HEK293 (cell line): Measurements from ENCODE around the gene RPL13A.
A peak's percentile ranks its signal among the peaks of the same experiment; 100 is the strongest.

Experiments
- CTCF ChIA-PET: fragments of 350-600 bp; formaldehyde crosslinking; extraction: SDS; loops from one replicate; lab custom pipeline; 2021; ENCODE audit warnings: antibody characterized with exemption; lab: Yijun Ruan, JAX
- POLR2A ChIA-PET: fragments of 300-600 bp; formaldehyde crosslinking; extraction: SDS; loops from one replicate; lab custom pipeline; 2020; ENCODE audit warnings: antibody characterized with exemption, inconsistent platforms; lab: Yijun Ruan, JAX
- H3K27ac ChIP-seq: fragments of 200-500 bp; sonication (Bioruptor generic); 2 replicates; pipeline ENCODE4 v1.5.1; 2014; ENCODE audit warnings: low read depth, low read length, control low read depth, inconsistent platforms; ENCODE audit errors: extremely low read depth
- H3K36me3 ChIP-seq, 2 experiments: fragments of 200-500 bp in 1 of 2; sonication (Bioruptor generic) in 1 of 2; 1 replicate in 1 of 2; 2 replicates in 1 of 2; pipeline ENCODE4 v1.5.1; 2014 to 2017; ENCODE audit warnings: inconsistent platforms in 2 of 2, low read length in 2 of 2; ENCODE audit not compliant: control insufficient read depth in 2 of 2, insufficient read depth in 1 of 2
- H3K4me1 ChIP-seq: fragments of 200-500 bp; sonication (Bioruptor generic); 2 replicates; pipeline ENCODE4 v1.5.1; 2014; ENCODE audit warnings: mild to moderate bottlenecking, low read length, inconsistent platforms; ENCODE audit not compliant: control insufficient read depth, insufficient read depth
- H3K4me3 ChIP-seq: 2 replicates; pipeline ENCODE4 v1.5.1; 2011; ENCODE audit warnings: low read depth, mild to moderate bottlenecking, control low read depth, low read length, moderate library complexity
- H3K9me3 ChIP-seq: fragments of 200-500 bp; sonication (Bioruptor generic); 2 replicates; pipeline ENCODE4 v1.5.1; 2014; ENCODE audit warnings: low read depth, low read length, inconsistent platforms; ENCODE audit not compliant: control insufficient read depth, insufficient read depth
- CTCF ChIP-seq: fragments of 450-650 bp; formaldehyde crosslinking; IDR thresholded peaks from 2 replicates; pipeline ENCODE4 v1.5.1; 2016; ENCODE audit warnings: missing biosample characterization, missing genetic modification characterization
- GLIS2 ChIP-seq: fragments of 450-650 bp; formaldehyde crosslinking; IDR thresholded peaks from 2 replicates; pipeline ENCODE4 v1.5.1; 2016; ENCODE audit warnings: missing biosample characterization, missing genetic modification characterization
- KLF7 ChIP-seq: fragments of 450-650 bp; formaldehyde crosslinking; IDR thresholded peaks from 2 replicates; pipeline ENCODE4 v1.5.1; 2016; ENCODE audit warnings: missing biosample characterization, missing genetic modification characterization, borderline replicate concordance
- PATZ1 ChIP-seq: fragments of 450-650 bp; formaldehyde crosslinking; IDR thresholded peaks from 2 replicates; pipeline ENCODE4 v1.5.1; 2016; ENCODE audit warnings: missing biosample characterization, missing genetic modification characterization
- PRDM10 ChIP-seq: fragments of 450-650 bp; formaldehyde crosslinking; IDR thresholded peaks from 2 replicates; pipeline ENCODE4 v1.5.1; 2016; ENCODE audit warnings: missing biosample characterization, missing genetic modification characterization
- SP3 ChIP-seq: fragments of 450-650 bp; formaldehyde crosslinking; IDR thresholded peaks from 2 replicates; pipeline ENCODE4 v1.5.1; 2016; ENCODE audit warnings: missing biosample characterization, missing genetic modification characterization
- TCF7L2 ChIP-seq: IDR thresholded peaks from 2 replicates; pipeline ENCODE4 v1.6.1; 2011; ENCODE audit warnings: low read depth, mild to moderate bottlenecking, inconsistent platforms, low read length, moderate library complexity, borderline replicate concordance
- WT1 ChIP-seq: fragments of 450-650 bp; formaldehyde crosslinking; IDR thresholded peaks from 2 replicates; pipeline ENCODE4 v1.5.1; 2016; ENCODE audit warnings: missing biosample characterization, missing genetic modification characterization
- YY1 ChIP-seq: fragments of 450-650 bp; formaldehyde crosslinking; IDR thresholded peaks from 2 replicates; pipeline ENCODE4 v1.5.1; 2018; ENCODE audit warnings: missing biosample characterization, missing genetic modification characterization
- ZNF366 ChIP-seq: fragments of 450-650 bp; formaldehyde crosslinking; conservative IDR thresholded peaks from 2 replicates; pipeline ENCODE4 v1.5.1; 2016; ENCODE audit warnings: missing biosample characterization, missing genetic modification characterization
- ZNF488 ChIP-seq: fragments of 450-650 bp; formaldehyde crosslinking; IDR thresholded peaks from 2 replicates; pipeline ENCODE4 v1.5.1; 2016; ENCODE audit warnings: missing biosample characterization, missing genetic modification characterization
- ZNF514 ChIP-seq: fragments of 450-650 bp; formaldehyde crosslinking; IDR thresholded peaks from 2 replicates; pipeline ENCODE4 v1.5.1; 2016; ENCODE audit warnings: missing biosample characterization, missing genetic modification characterization
- ZNF555 ChIP-seq: fragments of 450-650 bp; formaldehyde crosslinking; conservative IDR thresholded peaks from 2 replicates; pipeline ENCODE4 v1.5.1; 2017; ENCODE audit warnings: missing biosample characterization, mild to moderate bottlenecking, missing genetic modification characterization, inconsistent platforms
- ZNF596 ChIP-seq: fragments of 450-650 bp; IDR thresholded peaks from 2 replicates; pipeline ENCODE4 v1.5.0; 2018; ENCODE audit warnings: missing biosample characterization, mild to moderate bottlenecking, missing genetic modification characterization, moderate library complexity
- ZNF600 ChIP-seq: fragments of 450-650 bp; formaldehyde crosslinking; IDR thresholded peaks from 2 replicates; pipeline ENCODE4 v1.5.1; 2016; ENCODE audit warnings: missing biosample characterization, missing genetic modification characterization
- ZNF768 ChIP-seq: fragments of 450-650 bp; formaldehyde crosslinking; IDR thresholded peaks from 2 replicates; pipeline ENCODE4 v1.5.1; 2018; ENCODE audit warnings: missing biosample characterization, mild to moderate bottlenecking, missing genetic modification characterization
- TF ChIP-seq, protein P1 (sequence below): fragments of 450-650 bp; IDR thresholded peaks from 2 replicates; pipeline ENCODE4 v1.5.1; 2018; ENCODE audit warnings: missing biosample characterization, missing genetic modification characterization
- TF ChIP-seq, protein P2 (sequence below): fragments of 450-650 bp; formaldehyde crosslinking; IDR thresholded peaks from 2 replicates; pipeline ENCODE4 v1.5.1; 2016; ENCODE audit warnings: missing biosample characterization, missing genetic modification characterization, borderline replicate concordance

Gene RPL13A

GRCh38 chr19:49533551-49534488 is 46.4 kb downstream of the RPL13A start:
- POLR2A ChIA-PET = interaction anchor here (0.6 to 1.3 kb wide), 2 partner anchors 21 to 188 kb away, joined by 3 to 4 read pairs; partner anchors contain the start of gene FCGRT
- CTCF ChIA-PET = interaction anchor here (0.6 to 2.2 kb wide), 8 partner anchors 13 to 404 kb away, joined by 3 to 23 read pairs (median 4); no protein-coding TSS in a partner anchor
- peak overlapping the region; percentile 56 for H3K4me3 ChIP-seq
- H3K27ac ChIP-seq = no peak overlapping the region
- no peaks in the 10 kb centered on the region for H3K4me1 ChIP-seq
- H3K9me3 ChIP-seq = no peaks in the 10 kb centered on the region
- peaks cover 11 to 15% of the 10 kb centered on the region in 2 experiments; a peak in 2 of 3 replicates for H3K36me3 ChIP-seq
- TF ChIP-seq PATZ1 (no peak), PRDM10 (peak; percentile 58; the same call in 1 of the 2 replicates), GLIS2 (peak; percentile 80), ZNF768 (tag by site-specific recombination) (no peak), KLF7 (tag by site-specific recombination) (no peak), ZNF514 (tag by site-specific recombination) (no peak), ZNF596 (tag by site-specific recombination) (no peak), WT1 (tag by site-specific recombination) (no peak), ZNF600 (tag by site-specific recombination) (no peak), SP3 (tag by site-specific recombination) (peak; percentile 89), TCF7L2 (no peak), CTCF (tag by site-specific recombination) (no peak), YY1 (tag by site-specific recombination) (no peak), ZNF366 (tag by site-specific recombination) (0 out of 2 replicates have a peak, but pooled peaks have one; percentile 2), ZNF488 (tag by site-specific recombination) (no peak), ZNF555 (no peak)
- TF ChIP-seq, protein P1, sequence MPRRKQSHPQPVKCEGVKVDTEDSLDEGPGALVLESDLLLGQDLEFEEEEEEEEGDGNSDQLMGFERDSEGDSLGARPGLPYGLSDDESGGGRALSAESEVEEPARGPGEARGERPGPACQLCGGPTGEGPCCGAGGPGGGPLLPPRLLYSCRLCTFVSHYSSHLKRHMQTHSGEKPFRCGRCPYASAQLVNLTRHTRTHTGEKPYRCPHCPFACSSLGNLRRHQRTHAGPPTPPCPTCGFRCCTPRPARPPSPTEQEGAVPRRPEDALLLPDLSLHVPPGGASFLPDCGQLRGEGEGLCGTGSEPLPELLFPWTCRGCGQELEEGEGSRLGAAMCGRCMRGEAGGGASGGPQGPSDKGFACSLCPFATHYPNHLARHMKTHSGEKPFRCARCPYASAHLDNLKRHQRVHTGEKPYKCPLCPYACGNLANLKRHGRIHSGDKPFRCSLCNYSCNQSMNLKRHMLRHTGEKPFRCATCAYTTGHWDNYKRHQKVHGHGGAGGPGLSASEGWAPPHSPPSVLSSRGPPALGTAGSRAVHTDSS (tag by site-specific recombination) = no peak
- TF ChIP-seq, protein P2, sequence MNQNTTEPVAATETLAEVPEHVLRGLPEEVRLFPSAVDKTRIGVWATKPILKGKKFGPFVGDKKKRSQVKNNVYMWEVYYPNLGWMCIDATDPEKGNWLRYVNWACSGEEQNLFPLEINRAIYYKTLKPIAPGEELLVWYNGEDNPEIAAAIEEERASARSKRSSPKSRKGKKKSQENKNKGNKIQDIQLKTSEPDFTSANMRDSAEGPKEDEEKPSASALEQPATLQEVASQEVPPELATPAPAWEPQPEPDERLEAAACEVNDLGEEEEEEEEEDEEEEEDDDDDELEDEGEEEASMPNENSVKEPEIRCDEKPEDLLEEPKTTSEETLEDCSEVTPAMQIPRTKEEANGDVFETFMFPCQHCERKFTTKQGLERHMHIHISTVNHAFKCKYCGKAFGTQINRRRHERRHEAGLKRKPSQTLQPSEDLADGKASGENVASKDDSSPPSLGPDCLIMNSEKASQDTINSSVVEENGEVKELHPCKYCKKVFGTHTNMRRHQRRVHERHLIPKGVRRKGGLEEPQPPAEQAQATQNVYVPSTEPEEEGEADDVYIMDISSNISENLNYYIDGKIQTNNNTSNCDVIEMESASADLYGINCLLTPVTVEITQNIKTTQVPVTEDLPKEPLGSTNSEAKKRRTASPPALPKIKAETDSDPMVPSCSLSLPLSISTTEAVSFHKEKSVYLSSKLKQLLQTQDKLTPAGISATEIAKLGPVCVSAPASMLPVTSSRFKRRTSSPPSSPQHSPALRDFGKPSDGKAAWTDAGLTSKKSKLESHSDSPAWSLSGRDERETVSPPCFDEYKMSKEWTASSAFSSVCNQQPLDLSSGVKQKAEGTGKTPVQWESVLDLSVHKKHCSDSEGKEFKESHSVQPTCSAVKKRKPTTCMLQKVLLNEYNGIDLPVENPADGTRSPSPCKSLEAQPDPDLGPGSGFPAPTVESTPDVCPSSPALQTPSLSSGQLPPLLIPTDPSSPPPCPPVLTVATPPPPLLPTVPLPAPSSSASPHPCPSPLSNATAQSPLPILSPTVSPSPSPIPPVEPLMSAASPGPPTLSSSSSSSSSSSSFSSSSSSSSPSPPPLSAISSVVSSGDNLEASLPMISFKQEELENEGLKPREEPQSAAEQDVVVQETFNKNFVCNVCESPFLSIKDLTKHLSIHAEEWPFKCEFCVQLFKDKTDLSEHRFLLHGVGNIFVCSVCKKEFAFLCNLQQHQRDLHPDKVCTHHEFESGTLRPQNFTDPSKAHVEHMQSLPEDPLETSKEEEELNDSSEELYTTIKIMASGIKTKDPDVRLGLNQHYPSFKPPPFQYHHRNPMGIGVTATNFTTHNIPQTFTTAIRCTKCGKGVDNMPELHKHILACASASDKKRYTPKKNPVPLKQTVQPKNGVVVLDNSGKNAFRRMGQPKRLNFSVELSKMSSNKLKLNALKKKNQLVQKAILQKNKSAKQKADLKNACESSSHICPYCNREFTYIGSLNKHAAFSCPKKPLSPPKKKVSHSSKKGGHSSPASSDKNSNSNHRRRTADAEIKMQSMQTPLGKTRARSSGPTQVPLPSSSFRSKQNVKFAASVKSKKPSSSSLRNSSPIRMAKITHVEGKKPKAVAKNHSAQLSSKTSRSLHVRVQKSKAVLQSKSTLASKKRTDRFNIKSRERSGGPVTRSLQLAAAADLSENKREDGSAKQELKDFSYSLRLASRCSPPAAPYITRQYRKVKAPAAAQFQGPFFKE (tag by site-specific recombination) = no peak
